IPS DF 4.7 (cell line): ENCODE data around the gene ARID3C.

Experiments
- DNase-seq: peaks from one replicate; pipeline ENCODE4 v3.0.0-alpha.2; 2013; ENCODE audit warnings: low spot score; ENCODE audit errors: extremely low read depth

The ARID3C gene

DNA sequence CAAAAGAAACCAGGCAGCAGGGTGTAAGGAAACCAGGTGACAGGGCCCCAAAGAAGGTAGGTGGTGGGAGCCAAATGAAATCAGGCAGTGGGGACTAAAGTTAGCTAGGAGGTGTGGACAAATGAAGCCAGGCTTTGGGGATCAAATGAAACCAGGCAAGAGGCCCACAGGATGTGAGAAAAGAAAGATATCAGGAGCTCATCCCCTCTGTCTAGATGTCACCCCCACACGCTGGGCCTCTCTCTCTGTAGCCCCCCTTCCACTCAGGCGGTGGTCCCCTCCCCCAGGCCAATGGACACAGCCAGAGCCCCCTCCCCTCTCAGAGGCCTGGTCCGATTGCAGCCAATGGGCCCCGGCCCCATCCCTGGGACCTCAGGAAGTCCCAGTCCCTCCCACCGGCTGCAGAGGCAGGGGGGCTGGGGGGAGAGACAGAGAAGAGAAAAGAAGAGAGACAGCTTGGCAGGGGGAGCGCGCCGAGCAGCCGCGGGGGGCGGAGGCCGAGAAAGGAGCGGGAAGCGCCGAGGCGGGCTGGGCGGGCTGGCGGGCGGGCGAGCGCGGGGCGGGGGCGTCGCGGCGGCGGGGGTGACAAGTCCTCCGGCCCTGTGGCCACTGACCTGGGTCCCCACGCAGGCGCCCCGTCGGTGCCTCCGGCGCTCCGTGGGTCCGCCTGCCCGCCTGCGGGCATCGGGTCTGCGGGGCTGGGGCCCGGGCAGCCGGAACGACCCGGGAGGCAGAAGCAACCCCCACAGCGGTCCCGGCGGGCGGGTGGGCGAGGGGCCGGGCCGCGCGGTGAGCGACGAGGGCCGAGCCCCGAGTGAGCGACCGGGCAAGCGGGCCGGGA is 51.2 kb downstream of the ARID3C start:
- no peak for DNase-seq

DNA sequence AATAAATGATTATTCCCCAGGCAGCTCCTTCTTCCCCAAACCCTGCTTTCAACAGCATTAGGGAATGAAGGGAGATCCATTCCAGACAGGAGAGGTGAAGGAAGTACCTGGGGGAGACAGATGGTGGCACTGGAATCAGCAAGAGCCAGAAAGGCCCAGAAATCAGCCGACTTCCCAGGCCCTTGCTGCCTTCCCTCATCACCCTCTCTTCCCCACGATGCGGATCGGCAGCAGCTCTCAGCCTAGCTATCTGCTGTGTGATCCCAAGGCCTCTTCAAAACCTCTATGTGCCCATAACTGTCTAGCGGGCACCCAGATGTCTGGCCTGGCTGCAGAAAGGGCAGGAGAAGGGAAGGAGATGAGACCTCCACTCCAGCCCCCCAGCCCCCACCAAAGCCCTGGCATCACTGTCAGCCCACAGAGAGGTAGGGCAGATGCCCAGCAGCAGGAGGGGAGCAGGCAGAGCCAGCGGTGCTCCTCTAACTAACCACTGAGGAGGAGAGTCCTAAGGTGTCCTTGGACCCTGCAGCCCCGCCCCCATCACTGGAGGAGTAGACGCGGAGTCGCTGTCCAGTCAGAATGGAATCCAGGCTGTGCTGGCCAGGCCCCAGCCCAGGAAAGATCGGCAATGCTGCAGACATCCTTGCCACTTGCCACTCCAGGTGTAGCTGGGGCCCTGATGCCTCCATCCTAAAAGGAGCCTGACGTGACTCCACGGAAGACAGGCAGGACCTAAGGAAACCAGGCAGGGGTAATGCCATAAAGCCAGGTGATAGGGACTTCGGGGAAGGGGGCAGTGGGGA is 52.1 kb downstream of the ARID3C start:
- DNase-seq: no peak

DNA sequence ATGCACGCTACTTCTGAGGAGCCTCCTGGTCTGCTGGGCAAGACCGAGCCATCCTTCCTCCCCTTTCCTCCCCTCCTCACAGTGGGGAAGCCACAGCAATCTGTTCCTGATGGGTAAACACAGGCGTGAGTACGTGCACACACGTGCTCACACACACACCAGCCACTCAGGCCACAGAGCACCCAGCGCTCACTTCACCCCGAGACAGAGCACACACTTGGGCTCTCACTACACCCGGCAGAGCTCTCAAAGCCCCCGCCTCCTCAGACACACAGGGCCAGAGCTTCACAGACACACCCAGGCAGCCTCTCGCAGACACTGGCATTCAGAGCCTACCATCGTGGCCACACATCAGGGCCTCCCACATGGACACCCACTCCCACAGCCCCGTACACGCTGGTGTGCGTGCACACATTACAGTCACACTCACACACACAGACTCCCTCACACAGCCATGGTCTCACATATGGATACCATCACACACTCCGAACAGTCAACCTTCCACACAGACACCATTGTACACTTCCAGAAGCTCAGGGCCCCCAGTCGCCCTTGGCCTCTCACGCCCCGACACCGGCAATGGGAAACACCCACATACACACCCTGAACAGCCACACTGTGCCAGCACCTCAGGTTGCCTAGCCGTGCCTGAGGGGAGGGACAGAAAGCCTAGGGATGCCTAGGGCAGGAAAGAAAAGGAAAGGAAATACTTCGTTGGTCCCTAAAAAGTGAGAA is 52.8 kb downstream of the ARID3C start:
- no peak for DNase-seq

DNA sequence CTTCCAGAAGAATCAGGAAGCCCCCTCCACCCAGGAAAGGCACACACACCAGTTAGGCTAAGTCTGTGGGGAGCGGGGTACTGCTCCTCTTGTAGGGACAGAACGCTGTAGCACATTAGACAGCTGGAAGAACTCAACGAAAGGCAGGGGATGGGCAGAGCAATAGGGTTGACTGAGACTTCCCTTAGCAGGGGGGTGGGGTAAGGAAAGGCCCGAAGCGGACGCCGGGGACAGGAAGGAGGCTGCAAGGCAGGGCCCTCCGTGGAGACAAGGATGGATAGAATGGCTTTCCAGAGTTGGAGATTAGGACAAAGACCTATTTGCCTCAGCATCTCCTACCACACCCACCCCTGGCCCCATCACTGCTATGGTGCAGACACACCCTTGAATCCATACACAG is 53.6 kb downstream of the ARID3C start:
- no peak for DNase-seq

DNA sequence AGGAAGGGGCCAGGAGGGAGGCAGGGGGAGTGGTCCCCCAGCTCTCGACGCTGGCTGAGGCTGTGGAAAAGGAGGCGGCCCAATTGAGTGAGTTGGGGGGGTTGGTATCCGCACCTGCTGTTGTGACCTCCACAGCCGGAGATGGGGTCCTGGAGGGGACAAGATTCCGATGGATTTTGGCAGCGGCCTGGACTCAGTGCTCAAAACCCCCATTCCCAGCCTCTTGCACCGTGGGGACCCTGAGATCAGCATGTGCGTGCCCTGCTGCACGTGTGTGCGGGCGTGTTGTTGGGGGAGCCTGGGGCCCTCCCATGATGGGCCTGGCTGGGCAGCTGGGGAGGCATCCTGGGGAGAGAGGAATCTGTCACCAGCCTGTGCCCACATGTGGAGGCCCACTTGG is 54.3 kb downstream of the ARID3C start:
- no peak for DNase-seq

DNA sequence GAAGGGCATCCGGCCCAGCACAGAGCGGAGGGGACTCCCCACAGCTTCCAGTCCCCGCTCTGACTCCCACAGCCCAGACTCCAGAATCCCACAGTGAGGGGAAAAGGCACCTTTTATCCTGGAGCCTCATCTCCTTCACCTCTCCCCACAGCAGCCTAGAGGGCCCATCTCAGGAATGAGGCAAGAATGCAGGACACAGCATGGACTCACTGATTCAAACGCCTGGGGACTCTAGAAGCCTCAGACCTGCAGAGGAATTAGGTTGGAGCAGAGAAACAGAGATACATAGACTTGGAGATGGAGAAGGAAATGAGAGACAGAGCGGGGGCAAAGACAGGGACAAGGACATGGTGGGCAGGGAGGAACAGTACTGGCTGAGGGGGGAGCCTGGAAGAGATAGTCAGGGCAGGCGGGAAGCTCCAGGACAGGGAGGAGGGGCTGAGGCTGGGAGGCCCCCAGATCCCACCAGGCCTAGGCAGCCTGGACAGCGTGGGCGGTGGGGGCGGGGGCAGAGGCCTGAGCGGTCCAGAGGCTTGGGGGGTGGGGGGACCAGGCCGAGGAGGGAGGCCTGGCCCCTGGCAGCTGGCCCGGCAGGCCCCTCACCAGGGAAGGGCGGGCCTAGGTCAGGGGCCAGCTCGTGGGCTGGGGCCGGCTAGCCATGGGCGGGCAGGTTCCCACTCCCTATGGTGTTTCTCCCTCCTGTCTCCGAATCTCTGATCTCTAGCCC is 55.1 kb downstream of the ARID3C start:
- DNase-seq: no peak

DNA sequence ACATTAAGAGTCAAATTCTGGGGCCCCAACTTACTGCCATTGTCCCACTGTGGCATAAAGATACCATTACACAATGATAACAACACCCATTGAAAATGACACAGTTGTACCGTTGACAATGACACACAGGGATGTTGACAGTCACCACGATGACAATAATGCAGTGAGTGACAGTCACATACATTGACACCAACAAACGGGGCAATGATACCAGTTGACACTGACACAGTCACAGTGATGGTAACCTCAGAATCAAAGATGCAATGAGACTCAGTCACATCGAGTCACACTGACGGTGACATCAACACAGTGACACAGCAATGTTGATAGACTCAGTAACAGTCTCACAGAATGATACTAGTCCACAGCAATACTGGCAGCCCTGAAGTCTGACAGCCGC is 56.2 kb downstream of the ARID3C start:
- DNase-seq: no peak

DNA sequence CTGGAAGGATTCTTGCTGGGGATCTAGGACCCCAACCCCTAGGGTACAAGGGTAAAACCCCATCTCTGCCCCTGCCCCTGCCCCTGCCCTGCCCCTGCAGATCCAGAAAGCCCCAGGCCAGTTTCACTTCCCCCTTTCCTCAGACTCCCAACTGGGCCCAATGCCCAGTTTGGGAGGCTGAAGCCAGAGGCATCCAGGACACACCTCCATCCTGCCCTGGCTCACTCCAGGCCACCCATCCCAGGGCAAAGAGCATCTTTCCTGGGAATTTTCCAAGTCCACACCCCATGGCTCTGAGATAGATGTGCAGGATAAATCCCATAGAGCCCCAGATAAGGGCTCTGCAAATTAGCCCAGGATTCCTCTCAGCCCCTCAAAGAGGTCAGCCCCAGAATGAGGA is 56.8 kb downstream of the ARID3C start:
- no peak for DNase-seq

DNA sequence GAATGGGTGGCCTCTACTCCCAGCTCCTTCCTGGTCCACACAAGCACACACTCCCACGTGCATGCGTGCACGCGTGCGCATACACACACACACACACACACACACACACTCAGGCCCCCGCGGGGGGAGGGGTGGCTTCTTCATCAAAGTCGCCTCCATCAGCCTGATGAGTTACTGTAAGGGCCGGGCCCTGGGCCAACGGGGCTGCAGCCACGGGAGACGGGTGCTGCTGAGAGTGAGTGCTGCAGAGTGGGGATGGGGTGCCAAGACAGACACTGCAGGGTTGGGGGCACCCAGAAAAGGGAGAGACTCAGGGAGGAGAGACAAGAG is 57.4 kb downstream of the ARID3C start:
- DNase-seq: no peak
